ENCODE results near the gene PTK7.
A peak's percentile ranks its signal among the peaks of the same experiment; 100 is the strongest.

The PTK7 gene

DNA sequence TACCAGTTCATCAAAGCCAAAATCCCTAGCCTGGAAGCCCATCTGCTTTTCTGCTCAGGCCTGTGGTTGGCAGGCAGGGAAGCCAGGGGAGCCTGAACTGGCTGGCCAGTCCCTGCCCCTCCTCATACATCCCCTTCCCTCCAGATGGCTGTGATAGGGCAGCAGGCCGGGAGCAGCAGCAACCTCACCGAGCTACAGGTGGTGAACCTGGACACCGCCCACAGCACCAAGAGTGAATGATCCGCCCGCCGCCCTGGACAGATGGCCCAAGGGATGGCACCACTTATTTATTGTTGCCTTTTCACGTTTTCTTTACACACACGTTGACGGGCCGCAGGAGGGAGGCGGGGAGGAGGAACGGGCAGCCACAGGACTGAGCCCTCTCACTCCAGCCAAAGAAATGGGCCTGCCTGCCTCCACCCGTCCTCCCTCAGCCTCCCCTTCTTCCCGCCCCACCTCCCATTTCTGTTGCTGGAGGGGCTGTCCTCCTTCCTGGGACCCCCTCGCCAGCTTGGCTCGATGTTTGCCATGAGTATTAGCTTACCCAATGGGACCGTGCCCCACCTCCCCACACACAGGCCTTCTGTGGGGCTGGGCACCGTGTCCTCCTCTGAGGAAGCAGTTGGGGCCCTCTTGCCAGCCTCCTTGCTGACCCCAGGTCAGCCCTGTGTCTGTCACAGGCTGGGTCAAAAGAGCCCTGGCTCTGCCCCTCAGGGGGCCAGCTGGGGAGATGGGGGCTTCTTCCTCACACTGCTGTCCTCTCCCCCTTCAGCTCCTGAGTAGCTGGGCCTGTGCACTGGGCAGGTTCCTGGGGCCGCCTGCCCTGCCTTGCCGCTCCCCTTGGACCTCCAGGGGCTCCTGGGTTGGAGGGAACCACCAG is 103.1 kb downstream of the PTK7 start:
- no peak for DNase-seq (ENCODE audit: low read depth, low spot score)

DNA sequence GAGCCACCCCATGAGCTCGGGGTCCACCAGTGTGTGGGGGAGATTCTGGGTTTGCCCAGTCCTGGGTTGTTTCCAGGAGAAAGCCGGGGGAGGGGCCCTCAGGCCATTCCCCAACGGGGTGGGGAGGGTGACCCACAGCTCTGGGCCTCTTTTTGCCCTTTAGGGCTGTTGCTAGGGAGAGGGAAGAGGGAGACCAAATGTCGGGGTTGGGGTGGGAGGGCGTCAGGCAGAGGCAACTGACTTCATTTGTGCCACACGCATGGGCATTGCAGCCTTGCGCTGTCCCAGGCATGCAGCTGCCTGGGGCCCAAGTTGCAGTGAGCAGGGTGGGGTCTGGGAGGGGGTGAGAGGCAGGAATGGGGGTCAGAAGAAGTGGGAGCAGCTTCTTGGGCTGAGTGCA is 103.9 kb downstream of the PTK7 start:
- no peak for DNase-seq (ENCODE audit: low read depth, low spot score)

DNA sequence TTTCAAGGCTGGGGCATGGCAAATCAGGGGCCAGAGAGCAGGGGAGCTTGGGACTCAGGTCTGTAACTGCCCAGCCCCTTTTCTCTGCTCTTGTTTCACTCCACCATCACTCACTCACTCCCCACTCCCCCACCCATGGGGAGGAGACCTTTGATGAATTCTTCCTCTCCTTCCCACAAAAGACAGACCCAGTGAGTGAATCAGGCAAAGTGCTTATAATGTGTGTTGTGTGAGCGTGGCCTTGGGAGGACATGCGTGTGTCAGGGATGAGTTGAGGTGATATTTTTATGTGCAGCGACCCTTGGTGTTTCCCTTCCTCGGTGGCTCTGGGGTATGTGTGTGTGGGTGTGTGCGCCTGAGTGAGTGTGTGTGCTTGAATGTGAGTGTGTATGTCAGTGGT is 104.9 kb downstream of the PTK7 start:
- peak; percentile 29 for DNase-seq (ENCODE audit: low read depth, low spot score)

DNA sequence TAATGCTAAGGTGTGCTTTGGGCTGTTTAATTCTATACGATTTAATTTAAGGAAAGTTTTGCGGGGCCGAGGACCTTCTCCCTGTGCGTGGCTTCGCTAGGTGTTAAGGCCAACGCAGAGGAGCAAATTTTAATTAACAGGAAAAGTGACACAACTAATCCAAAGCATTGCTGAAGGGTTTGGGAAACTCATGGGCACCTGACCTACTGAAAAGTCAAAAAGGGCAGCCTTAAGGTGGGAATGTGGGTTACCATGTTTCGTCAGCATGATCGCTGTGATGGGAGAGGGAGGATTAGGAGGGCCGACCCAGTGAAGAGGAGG is 105.5 kb downstream of the PTK7 start:
- no peak for DNase-seq (ENCODE audit: low read depth, low spot score)

DNA sequence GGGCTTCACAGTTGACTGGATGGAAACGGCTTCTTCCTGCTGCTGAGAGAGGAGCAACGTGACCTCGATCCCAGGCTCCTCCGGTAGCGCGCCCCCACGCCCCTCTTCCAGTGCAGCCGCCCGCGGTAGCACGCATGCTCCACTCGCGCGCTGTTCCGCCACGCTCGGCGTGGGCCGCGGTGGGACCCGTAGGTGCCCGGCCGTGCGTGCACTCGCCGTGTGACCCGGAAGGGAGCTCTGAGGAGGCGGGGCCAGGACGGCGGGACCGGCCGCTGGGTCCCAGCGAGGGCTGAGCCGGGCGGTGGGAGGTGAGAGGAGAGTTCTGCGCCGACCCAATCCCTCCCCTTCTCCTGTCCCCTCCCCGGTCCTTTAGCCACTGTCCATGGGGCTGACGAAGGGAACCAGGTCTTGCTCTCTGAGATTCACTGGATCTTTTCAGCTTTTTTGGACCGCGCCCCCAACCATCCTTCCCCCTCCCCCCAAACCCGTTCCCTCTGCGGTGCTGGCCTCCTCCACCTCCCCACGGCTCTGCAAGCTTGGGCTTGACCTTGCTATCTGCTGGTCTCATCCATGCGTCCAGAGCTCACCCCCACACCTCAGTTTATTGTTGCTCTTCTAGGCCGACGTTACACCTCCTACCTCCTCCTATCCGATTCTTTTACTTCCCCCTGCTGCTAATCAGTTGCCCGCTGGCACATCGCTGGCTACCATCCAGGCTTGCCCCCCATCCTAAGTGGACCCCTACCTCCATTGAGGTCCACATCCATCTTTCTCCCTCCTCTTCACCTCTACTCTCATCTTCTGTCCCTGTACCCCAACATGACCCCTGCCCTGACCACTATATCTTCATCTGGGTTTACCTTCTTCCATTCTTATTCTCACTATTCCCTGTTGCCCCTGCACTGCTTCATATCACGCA is 106.1 kb downstream of the PTK7 start, which contains the start of gene CUL9:
TSS of gene CUL9 (plus strand) at position 255 of the 919 bp plus-strand sequence. CDS start 2,115 bp downstream, outside the sequence.
- peak; percentile 83 for DNase-seq (ENCODE audit: low read depth, low spot score)

DNA sequence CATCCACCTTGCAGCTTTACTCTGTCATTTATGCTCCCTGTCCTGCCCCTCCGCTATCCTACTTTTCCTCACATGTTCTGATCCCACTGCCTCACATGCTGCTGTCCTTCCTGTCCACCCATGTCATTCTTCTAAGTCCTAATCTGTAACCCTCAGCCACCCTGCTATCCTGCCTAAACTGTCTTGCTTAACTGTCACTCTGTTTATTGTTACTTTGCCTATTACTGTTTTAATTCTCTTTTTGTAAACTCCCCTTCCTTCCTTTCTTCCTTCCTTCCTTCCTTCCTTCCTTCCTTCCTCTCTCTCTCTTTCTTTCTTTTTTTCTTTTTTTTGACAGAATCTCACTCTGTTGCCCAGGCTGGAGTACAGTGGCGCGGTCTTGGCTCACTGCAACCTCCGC is 107.3 kb downstream of the PTK7 start:
- no peak for DNase-seq (ENCODE audit: low read depth, low spot score)

DNA sequence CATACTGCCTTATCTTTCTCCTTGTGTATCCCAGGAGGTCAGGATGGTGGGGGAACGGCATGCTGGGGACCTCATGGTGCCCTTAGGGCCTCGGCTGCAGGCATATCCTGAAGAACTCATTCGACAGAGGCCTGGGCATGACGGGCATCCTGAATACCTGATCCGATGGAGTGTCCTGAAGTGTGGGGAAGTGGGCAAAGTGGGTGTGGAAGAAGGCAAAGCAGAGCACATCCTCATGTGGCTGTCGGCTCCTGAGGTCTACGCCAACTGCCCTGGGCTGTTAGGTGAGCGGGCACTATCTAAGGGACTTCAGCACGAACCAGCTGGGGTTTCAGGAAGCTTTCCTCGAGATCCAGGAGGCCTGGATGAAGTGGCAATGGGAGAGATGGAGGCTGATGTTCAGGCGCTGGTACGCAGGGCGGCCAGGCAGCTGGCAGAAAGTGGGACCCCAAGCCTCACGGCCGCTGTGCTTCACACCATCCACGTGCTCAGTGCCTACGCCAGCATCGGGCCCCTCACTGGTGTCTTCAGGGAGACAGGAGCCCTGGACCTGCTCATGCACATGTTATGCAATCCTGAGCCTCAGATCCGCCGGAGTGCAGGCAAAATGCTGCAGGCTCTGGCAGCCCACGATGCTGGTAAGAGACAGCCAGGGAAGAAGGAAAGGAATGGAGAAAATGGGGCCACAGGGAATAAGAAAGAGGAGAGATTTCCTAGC is 108.3 kb downstream of the PTK7 start:
- DNase-seq (ENCODE audit: low read depth, low spot score), result no peak

DNA sequence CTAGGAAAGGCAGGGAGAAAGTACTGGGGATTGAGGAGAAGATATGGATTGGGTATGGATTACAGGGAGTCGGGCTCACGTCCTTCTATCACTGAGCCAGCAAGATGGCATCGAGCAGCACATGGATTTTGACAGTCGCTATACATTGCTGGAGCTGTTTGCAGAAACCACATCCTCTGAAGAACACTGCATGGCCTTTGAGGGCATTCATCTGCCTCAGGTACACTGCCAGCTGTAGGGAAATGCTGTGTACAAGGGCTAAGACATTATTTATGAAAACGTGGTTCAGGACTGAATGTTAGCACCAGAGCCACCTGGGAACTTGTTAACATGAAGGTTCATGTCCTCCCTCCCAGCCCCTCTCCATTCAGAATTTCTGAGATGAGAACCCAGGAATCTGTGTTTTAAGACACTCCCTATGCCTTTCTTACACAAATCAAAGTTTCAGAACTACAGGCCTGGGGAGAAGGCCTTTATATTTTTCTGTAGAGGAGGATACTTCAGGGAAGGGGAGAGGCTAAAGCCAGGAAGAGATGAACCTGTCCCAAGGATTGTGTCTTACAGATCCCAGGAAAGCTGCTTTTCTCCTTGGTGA is 109.4 kb downstream of the PTK7 start:
- no peak for DNase-seq (ENCODE audit: low read depth, low spot score)

DNA sequence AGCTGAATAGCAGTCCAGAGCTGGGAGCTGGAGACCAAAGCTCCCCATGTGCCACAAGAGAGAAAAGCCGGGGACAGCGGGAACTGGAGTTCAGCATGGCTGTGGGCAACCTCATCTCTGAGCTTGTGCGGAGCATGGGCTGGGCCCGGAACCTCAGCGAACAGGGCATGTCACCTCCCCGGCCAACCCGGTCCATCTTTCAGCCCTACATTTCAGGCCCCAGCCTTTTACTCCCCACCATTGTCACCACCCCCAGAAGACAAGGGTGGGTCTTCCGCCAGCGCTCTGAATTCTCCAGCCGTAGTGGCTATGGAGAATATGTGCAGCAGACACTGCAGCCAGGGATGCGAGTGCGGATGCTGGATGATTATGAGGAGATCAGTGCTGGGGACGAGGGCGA is 109.9 kb downstream of the PTK7 start:
- no peak for DNase-seq (ENCODE audit: low read depth, low spot score)

DNA sequence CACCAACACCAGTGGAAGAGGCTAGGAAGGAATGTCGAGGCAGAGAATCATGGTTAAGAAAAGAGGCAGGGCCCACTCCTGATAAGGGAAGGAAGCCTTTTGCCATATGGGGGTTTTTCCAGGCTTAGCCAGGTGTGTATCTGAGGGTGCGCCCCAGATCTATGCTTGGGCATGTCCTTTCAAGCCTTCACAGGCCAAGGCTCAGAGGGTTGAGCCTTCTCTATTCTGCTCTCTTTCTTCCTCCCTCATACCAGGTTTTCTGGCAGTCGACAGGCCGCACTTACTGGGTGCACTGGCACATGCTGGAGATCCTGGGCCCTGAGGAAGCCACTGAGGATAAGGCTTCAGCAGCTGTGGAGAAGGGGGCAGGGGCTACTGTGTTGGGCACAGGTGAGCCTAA is 110.6 kb downstream of the PTK7 start:
- DNase-seq (ENCODE audit: low read depth, low spot score), result no peak

DNA sequence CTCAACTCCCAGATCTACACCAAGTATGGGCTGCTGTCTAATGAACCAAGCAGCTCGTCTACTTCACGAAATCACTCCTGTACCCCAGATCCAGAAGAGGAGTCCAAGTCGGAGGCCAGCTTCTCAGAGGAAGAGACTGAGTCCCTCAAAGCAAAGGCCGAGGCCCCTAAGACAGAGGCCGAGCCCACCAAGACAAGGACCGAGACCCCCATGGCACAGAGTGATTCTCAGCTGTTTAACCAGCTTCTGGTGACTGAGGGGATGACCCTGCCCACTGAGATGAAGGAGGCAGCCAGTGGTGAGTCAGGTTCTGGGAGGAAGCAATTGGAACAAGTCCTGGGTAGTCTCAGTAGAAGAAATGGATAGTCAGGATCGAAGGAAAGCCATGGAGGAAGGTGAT is 111.7 kb downstream of the PTK7 start:
- no peak for DNase-seq (ENCODE audit: low read depth, low spot score)

DNA sequence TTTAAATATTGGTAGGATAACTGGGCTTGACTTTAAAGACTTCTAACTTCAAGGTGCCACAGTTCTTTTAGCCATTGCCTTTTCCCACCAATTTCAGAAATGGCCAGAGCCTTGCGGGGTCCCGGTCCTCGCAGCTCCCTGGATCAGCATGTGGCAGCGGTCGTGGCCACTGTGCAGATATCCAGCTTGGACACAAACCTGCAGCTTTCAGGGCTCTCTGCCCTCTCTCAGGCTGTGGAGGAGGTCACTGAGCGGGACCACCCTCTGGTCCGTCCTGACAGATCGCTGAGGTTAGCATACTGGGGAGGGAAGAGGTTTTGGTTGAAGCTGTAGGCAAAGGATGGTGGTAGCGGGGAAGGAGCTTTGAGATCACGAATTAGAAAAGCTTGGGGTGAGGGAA is 112.3 kb downstream of the PTK7 start:
- DNase-seq (ENCODE audit: low read depth, low spot score), result no peak

DNA sequence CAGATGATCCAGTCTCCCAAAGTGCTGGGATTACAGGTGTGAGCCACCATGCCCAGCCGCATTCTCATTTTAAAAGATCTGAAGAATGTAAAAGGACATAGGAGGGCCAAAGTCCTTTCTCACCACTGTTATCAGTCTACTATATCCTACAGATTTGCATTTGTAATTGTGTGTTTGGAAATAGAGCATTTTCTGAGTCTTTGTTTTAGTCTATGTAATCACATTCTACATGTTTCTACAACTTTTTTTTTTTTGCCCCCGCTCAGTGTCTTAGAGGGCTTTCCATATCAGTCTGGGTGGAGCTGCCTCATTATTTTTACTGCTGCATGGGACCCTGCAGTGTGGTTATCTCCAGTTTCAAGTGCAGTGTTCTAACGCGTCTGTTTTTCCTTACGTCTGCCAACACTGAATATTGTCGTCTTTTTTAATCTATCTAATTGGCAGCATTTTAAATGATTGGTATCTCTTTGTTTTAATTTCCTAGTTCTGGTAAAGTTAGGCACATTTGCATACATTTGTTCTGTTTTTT is 113.7 kb downstream of the PTK7 start:
- no peak for DNase-seq (ENCODE audit: low read depth, low spot score)

DNA sequence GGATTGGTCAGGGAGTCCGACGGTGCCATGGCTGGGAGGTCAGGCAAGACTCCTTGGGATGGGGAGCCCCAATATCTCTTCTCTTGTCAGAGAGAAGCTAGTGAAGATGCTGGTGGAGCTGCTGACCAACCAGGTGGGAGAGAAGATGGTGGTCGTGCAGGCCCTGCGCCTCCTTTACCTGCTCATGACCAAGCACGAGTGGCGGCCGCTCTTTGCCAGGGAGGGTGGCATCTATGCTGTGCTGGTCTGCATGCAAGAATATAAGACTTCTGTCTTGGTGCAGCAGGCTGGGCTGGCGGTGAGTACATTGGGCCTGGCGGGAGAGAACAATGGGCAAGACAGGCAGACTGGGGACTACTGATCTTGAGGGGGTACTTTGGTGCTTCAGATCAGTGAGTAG is 116.8 kb downstream of the PTK7 start:
- DNase-seq (ENCODE audit: low read depth, low spot score), result no peak

DNA sequence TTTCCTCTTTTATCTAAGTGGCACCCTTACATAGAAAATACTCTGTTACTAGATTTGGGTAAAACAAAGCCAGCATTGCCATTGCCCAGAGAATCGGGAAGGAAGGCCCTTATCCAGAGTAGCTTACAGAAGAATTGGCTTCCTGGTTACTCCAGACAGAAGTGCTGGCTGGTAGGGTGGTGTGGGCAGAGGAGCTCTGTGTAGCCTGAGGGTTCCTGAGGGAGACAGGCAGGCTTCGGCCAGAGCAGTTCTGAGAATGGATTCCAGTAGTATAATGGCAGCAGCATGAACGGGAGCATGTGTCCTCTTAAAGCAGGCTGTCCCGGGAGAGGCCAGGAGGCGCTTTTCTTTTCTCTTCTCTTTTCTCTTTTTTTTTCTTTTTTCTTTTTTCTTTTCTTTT is 117.8 kb downstream of the PTK7 start:
- DNase-seq (ENCODE audit: low read depth, low spot score), result no peak

DNA sequence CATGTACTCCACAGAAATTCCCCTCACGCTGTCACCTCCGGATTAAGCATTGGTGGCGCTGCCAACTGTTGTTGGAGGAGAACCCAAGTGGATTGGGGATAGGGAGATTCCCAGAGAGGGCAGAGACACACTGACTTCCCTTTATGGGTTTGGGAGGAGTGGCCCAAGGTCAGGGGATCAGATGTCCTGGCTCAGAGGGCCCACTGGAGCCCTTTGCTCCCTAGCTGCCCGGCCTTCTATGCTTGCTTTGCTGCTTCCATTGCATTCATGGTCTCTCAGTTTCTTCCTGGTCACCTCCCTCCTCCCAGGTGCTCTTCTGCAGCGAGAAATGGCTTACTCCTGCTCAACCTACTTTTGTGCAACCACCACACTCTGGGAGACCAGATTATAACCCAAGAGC is 120.2 kb downstream of the PTK7 start:
- no peak for DNase-seq (ENCODE audit: low read depth, low spot score)

DNA sequence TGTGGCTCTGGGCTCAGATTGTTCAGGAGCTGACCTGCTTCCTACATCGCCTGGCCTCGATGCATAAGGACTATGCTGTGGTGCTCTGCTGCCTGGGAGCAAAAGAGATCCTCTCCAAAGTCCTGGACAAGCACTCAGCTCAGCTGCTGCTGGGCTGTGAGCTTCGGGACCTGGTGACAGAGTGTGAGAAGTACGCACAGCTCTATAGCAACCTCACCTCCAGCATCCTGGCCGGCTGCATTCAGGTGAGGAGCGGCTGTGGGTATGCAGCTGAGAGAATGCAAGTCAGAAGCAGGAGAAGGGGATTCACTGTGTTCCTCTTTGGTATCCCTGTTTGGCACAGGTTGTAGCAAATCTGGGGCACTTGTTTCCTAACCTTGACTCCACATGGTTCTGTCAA is 123.8 kb downstream of the PTK7 start:
- no peak for DNase-seq (ENCODE audit: low read depth, low spot score)

DNA sequence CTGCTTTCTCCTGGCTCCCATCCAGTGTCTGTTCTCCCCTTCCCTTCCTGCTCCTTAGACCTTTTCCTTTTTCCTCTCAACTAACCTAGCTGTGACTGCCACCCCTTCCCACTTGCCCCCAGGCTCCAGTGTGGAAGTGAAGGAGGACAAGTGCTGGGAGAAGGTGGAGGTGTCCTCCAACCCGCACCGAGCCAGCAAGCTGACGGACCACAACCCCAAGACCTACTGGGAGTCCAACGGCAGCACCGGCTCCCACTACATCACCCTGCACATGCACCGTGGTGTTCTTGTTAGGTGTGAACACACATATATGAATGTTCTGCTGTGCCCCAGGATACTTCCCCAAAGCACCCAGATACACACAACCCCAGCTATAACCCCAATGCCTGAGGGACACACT is 124.4 kb downstream of the PTK7 start:
- no peak for DNase-seq (ENCODE audit: low read depth, low spot score)

DNA sequence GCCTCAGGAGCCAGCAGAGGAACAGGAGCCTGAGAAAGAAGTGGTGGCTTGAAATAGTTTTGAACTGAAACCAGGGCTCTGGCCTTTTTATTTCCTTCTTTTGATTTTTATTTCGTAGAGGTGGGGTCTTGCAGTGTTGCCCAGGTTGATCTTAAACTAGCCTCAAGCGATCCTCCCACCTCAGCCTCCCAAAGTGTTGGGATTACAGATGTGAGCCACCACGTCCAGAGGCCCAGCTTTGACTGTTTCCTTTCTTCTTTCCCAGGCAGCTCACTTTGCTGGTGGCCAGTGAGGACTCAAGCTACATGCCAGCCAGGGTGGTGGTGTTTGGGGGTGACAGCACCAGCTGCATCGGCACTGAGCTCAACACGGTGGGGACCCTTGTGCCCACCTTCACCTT is 126.3 kb downstream of the PTK7 start:
- no peak for DNase-seq (ENCODE audit: low read depth, low spot score)

DNA sequence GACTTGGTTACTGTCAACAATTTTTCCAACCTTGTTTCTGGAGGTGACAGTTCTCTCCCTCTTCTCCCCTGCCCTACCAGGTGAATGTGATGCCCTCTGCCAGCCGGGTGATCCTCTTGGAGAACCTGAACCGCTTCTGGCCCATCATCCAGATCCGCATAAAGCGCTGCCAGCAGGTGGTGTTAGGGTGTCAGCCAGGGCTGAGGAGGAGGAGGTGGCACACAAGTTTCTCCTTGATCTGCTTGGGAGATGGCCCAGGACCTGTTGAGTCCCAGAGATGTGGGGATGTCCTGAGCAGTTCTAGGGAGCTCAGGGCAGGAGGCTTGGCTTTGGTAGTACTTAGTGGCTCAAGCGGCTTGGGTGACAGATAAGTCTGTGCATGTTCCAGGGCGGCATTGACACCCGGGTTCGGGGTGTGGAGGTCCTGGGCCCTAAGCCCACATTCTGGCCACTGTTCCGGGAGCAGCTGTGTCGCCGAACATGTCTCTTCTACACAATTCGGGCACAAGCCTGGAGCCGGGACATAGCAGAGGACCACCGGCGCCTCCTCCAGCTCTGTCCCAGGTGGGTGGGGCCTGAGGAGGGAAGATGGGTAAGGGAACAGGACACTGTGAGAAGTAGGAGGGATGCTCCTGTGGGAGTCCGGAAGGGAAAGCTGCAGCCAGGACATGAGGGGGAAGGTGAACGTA is 127.1 kb downstream of the PTK7 start:
- no peak for DNase-seq (ENCODE audit: low read depth, low spot score)

DNA sequence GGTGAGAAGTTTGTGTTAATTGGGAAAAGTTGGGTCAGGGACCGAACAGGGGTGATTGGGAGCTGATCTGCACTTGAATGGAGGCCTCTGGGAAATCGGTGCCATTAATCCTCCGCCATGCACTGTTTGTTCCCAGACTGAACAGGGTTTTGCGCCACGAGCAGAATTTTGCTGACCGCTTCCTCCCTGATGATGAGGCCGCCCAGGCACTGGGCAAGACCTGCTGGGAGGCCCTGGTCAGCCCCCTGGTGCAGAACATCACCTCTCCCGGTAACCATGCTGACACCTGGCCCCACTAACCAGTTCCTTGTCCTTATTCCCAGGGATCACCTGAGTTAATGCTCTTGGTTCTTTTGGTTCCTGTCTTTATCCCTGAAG is 127.6 kb downstream of the PTK7 start:
- no peak for DNase-seq (ENCODE audit: low read depth, low spot score)
